CD4-positive, alpha-beta T cell treated with Interleukin-4 for 1 hour (primary cell): ENCODE measurements around the gene SBSN.

Source experiments
- DNase-seq, 2 donors: peaks; one replicate each; pipeline ENCODE4 v3.0.0-alpha.2; 2020 to 2022

SBSN gene

GRCh38 chr19:35531291-35531690 lies 3.2 kb upstream of the SBSN start:
- no peak for DNase-seq

DNA sequence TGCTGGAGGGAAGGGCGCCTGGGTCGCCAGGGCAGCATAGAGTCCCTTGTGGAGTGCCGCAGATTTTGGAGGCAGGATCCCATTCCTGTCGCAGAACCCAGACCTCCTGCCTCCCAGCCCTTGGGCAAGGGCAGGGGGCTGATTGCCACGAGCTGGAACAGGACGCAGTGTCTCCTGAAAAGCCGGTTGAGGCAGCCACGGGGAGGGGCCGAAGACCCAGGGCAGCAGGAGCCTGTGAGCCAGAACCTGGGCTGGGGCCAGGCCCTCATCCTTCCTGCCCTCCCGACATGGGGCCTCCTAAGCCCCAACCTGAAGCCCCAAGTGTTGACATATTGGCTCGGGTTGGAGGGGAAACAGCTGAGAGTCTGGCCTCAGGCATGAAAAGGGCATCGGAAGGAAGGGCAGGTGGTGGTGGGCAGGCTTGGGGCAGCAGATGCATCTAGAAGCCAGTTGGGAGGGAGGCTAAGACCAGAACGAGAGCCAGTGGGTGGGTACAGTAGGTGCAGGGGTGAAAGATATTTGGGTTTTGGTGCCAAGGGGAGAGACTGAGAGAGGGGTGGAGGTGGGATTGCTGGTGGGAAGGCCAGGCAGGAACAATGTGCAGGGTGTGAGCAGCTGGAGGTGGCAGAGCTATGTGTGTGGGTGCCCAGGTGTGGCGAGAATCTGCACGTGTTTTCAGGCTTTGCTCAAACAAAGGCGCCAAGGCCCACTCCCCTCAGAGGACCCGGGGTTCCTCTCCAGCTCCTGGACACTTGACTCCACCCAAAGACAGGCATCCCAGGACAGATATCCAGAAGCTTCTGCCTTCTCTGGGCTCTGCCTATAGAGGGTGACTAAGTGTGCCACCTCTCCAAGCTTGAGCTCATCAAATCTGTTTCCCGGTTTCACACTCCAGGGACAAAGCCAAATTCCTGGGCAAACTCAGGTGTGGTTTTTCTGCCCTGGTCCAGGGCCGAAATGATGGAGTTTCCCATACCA lies 1.4 kb upstream of the SBSN start:
- no peak for DNase-seq

DNA sequence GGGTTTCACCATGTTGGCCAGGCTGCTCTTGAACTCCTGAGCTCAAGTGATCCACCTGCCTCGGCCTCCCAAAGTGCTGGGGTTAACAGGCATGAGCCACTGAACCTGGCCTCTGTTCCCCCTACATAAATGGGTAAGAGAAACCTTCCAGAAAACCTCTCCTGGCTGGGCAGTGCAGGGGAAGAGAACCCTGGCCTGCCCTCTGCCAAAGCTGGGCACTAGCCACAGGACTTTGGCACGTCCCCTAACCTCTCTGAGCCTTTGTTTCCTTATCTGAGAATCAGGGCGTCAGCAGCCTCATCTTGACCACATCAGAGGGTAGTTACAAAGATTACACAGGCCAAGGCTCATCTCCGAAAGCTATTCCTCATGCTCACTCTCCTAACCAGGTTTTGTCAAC lies 2.2 kb downstream of the SBSN start:
- DNase-seq = no peak

GRCh38 chr19:35524181-35524837 lies 3.8 kb downstream of the SBSN start:
- DNase-seq = no peak

DNA sequence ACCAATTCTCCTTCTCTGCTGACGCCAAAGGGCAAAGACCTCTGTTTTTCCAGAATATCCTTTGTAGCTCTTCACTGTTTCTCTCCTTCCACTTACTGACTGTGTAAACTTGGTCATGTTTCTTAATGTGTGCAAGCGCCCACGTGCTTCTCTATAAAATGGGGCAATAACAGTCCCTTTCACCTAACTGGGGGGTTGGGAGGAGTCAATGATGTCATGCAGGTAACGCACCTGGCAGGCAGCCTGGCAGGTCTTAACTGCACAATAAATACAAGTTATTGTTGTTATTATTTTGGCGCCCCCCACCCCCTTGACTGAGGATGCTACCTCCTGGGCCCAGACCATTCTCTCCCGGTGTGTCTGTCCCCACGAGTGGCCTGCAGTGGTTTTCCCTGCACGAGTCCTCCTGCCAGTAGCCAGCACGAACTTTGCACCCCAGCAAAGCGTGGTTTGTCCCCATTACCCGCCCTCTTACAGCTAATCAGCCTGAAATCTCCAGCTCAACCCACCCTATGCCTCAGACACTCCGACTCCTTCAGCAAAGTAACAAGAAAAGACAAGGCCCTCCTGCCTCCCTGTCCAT lies 5.3 kb downstream of the SBSN start:
- no peak for DNase-seq

GRCh38 chr19:35521124-35521743 lies 6.9 kb downstream of the SBSN start:
- no peak for DNase-seq

DNA sequence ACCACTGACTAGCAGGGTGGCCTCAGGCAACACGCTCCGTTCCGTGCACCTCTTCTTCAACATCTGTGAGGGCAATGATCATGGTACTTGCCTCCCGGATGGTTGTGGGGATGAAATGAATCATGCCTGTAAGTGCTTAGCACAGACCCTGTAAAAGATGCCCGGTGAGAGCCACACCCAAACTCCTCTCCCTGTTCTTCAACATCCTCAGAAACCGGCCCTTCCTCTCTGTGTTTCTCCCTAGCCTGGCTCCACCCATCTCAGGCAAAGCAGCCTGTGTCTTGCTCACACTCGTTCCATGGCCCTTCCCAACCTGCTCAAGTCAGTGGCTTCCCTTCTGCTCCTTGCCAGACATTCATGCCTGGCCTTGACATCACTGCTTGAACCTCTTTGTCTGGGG lies 8.8 kb downstream of the SBSN start:
- DNase-seq = no peak

DNA sequence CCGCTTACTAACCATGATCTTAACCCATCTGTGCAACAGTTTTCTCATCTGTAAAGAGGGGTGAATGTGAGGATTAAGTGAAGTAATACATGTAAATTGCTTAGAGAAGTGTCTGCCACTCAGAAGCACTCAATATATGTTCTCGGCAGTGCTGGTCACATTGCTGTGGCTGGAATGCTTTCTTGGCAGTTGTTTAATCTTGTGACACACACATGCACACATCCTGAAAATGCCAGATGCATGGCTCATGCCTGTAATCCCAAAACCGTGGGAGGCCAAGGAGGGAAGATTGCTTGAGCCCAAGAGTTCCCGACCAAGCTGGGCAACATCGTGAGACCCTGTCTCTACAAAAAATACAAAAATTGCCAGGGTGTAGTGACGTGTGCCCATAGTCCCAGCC lies 9.8 kb downstream of the SBSN start:
- DNase-seq = no peak

DNA sequence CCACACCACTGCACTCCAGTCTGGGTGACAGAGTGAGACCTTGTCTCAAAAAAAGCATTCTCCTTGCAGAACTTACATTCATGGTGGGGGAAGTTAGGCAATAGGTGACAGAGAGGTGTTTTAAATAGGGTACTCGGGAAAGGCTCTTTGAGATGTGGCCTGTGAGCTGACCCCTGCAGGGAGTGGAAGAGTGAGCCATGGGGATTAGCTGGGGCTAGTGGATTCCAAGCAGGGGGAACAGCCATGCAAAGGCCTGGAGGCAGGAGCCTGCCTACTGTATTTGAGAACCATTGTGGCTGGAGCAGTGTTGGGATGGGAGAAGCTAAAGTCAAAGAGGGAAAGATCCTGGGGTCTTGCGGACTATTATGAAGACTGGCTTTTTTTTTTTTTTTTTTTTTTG lies 10.8 kb downstream of the SBSN start:
- no peak for DNase-seq

DNA sequence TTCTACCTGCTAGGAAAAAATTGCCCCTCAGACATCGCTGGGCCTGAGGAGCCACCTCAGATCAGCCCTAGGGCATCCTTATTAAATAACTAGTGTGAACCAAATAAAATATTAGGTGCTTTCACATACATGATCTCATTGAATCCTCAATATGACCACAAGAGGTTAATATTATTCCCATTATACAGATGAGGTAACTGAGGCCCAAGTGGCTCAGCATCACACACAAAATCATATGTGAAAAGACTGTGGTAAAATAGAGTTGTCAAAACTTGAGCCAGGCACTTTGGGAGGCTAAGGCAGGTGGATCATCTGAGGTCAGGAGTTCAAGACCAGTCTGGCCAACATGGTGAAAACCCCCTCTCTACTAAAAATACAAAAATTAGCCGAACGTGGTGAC lies 11.8 kb downstream of the SBSN start:
- DNase-seq = no peak

- no peak for DNase-seq
Observed at GRCh38 chr19:35514282-35514809, 13.8 kb downstream of the SBSN start.

DNA sequence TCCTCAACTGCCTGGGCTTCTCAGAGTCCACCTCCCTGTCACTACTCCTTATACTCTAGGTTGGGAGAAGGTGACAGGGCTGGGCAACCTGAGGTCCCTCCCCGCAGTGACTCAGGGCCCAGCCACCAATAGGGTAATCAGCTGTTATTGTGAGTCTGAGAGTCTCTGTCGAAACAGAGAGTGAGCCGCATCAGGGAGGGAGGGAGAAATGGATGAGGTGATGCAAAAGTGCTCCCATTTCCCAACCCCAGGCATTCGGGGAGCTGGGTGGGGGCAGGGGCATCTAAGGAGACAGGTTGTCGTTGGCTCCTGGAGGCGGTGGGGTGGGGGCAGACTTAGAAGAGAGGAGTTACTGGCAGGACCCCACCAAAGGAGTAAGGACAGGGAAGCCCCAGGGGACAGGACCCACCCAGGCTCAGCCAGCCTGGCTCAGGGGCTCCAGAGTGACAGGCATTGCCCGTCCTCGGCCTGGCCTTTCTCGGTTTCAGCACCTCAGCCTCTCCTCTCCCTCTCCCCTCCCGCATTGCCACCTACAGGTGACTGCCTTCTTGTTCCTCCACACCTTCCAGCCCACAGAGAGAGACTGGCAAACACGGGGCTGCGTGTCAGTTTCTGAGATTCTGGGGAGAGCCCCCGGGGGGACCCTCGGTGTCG lies 14.4 kb downstream of the SBSN start, which contains the start of gene DMKN:
Gene DMKN, minus strand, starts transcription at position 22 of the 654 bp plus-strand sequence. CDS start 174 bp downstream, outside the sequence.
- no peak for DNase-seq

DNA sequence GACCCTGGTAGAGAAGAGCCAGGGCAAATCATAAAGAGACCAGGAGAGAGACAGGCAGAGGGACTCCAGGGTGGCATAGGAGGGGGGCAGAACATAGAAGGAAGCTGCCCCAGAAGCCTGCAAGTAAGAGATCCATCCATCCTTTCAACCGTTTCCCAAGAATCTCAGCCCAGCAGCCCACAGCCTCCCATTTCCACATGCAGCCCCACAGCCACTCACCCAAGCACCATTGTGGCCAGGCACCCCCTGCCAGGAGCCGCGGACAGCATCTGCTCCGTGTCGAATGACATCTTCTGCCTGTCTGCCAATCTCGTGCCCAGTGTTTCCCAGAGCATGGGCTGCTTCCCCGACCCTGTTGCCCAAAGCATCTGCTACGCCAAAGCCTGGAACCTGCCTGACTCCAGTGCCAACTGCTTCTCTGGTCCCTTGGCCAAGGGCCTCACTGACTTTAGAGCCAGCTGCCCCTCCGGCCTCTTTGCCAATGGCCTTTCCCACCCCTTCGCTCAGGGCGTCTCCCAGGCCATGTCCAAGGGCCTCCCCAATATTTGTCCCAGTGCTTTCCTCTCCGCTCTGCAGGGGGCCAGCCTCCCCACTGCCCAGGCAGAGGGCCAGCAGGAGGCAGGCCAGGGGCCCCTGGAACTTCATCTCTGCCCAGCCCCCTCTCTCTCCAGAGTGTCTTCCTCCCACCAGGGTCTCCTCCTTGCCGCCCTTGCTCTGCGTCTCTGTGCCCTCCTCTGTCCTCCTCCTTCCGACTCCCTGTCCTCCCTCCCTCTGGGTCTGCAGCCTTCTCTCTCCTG lies 15.1 kb downstream of the SBSN start:
- no peak for DNase-seq

DNA sequence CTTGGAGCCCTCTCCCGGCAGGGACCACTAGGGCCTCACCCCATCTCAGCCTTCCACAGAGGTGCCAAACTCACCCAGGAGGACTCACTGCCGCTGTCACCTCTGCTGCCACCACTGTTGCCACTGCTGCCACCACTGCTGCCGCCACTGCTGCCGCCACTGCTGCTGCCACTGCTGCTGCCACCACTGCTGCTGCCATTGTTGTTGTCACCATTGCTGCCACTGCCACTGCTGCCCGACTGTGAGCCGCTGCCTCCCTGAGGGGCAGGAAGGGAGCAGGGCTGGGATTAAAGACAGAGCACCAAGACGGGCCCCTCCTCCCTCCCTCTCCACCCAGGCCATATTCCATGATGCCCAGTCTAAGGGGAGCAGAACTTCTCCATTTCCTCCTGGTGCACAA lies 16.8 kb downstream of the SBSN start:
- no peak for DNase-seq

GRCh38 chr19:35510626-35510964 lies 17.5 kb downstream of the SBSN start:
- no peak for DNase-seq

DNA sequence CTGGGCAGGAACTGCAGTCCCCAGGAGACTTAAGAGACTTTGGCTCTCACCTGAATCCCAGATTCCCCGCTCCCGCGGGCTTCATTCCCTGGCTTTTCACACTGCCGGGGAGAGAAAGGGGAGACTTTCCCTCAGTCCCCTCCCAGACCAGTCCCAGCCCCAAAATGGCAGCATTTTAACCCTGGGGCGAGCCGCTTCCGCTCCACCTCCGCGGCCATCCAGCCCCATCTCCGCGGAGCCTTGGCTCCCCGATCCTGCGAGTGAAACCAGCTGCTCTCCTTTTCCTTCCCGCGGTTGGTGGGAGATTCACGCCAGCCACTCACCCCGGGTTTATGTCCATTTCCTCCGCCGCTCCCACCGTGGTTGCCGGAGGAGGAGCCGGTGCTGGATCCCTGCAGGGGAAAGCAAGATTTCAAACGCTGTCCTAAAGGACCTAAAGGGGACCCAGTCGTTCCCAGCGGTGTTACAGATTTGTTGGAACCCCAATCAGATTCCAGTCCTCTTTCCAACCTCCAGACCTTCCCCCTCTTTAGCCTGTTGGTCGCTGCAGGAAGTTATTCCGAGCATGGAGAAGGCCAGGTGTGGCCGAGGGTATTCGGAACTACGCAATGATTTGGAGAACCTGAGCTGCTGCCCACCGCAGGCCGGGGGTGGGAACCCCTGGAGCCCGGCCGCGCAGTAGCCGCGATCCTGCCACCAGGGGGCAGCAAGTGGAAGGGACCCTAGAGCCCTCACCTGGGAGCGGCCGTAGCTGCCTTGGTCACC lies 18.1 kb downstream of the SBSN start:
- DNase-seq = peak; percentile 67 to 68

DNA sequence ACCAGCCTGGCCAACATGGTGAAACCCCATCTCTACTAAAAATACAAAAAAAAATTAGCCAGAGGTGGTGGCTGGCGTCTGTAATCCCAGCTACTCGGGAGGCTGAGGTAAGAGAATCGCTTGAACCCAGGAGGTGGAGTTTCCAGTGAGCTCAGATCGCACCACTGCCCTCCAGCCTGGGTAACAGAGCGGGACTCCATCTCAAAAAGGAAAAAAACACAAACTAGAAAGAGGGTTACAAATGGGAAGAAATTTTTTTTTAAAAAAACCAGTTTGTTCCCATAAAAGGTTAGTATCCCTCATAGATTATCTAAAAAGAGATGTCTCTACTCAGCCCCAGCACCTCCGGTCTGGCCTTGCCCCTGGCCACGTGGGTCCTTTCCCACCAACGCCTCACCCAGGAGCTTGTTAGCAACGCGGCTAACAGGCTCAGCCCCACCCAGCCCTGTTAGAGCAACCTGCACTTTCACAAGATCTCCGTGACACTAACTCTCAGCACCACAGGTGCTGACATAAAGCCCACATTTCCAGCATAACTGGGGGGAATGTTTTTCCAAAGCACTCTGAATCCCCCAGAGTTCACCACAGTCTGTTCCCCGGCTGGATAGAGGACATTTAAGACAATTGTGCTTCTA lies 19.0 kb downstream of the SBSN start:
- DNase-seq = peak; percentile 41 to 43

GRCh38 chr19:35508129-35508528 lies 20.0 kb downstream of the SBSN start:
- DNase-seq = no peak

GRCh38 chr19:35507561-35507960 lies 20.6 kb downstream of the SBSN start:
- no peak for DNase-seq

- DNase-seq = no peak
Observed at GRCh38 chr19:35506011-35506410, 22.1 kb downstream of the SBSN start.
